Activated CD4-positive, alpha-beta T cell treated with anti-CD3 and anti-CD28 coated beads, Interleukin-2, amount 50 U/mL, for 1 hour (primary cell): Measurements from ENCODE around the gene ARMH2.
"Not testable (repeated sequence)": the region's sequence is repeated elsewhere in the genome, so short reads cannot be mapped to it uniquely, and the experiment has no call there.

Experiments
- DNase-seq: peaks from one replicate; pipeline ENCODE4 v3.0.0-alpha.2; 2020

Gene ARMH2

DNA sequence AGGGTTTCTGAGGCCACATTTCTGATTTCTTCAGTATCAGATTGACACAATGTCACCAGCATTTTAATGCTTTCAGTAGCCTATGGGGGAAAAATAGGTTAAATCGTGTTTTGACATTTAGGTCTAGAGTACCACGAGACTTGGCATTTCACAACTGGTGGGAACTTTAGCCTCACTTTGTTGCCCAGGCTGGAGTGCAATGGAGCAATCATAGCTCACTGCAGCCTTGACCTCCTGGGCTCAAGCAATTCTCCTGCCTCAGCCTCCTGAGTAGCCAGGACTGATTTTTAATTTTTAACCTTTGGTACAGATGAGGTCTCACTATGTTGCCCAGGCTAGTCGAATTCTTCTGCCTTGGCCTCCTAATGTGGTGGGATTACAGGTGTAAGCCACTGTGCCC is 11.0 kb upstream of the ARMH2 start:
- no peak for DNase-seq

DNA sequence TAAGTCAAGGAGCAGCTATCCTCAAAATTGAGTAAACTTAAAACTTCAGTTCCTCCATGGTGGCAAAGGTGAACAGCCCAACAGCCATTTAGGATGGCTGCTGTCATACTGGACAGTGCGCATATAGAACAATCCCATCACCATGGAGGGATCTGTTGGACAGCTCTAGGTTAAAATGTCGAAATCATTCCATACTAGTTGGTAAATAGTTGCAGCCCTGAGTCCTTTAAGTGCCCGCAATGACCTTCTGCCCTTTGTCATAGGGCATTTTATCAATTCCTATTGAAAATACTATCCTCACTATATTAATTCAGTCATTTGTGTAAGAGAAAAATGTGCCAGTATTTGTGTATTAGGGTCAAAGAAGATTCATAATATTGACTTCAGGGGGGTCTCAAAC is 8.9 kb upstream of the ARMH2 start:
- no peak for DNase-seq

DNA sequence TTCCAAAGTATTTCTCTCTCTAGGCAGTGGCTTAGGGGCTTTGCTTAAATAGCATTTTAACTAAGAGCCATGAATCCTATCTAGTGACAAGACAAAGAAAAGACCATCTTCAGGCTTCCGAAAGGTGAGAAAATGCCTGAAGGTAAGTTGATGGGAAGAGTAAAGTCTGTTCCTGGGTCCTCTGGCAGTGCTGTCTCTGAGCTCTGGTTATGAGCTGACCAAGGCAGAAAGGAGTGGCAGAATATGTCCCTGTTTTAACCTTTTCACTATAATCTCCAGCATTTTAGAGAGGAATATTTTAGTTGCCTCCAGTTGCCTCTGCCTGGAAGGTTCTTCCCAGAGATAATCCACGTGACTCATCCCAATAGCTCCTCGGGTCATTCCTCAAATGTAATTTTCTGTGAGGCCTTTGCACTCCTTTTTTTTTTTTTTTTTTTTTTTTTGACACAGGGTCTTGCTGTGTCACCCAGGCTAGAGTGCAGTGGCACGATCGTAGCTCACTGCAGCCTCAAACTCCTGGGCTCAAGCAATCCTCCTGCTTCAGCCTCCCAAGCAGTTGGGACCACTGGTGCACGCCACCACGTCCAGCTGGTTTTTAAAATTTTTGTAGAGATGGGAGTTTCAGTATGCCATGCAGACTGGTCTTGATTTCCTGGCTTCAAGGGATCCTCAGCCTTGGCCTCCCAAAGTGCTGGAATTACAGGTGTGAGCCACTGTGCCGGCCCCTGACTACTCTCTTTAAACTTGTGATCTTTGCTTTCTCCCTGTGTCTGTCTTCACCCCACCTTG is 3.7 kb upstream of the ARMH2 start:
- no peak for DNase-seq

GRCh38 chr6:24799541-24799915 is 811 bp upstream of the ARMH2 start:
- DNase-seq, result no peak

- DNase-seq, result no peak
Measured at GRCh38 chr6:24797596-24798216, 1.0 kb downstream of the ARMH2 start.

DNA sequence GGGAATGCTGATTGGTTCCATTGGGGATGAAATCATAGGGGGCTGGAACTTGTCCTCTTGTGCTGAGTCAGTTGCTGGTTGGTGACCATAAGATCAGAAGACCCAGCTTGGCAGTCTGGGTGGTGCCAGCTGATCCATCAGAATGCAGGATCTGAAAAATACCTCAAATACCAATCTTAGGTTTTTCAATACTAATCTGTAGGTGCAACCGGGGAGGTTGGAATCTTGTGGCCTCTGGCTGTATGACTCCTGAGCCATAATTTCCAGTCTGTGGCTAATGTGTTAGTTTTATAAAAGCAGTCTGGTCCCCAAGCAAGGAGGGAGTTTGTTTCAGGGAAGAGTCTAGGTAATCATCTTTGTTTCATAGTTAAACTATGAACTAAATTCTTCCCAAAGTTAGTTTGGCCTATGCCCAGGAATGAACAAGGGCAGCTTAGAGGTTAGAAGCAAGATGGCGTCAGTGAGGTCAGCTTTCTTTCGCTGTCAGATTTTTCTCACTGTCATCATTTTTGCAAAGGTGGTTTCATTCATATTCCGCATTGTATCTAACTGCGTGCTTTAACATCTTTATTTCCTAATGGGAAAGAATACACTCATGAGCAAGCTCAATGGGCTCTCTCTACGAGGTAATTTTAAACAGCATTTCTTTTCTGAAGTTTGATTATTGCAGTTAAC is 2.0 kb downstream of the ARMH2 start:
- no peak for DNase-seq

DNA sequence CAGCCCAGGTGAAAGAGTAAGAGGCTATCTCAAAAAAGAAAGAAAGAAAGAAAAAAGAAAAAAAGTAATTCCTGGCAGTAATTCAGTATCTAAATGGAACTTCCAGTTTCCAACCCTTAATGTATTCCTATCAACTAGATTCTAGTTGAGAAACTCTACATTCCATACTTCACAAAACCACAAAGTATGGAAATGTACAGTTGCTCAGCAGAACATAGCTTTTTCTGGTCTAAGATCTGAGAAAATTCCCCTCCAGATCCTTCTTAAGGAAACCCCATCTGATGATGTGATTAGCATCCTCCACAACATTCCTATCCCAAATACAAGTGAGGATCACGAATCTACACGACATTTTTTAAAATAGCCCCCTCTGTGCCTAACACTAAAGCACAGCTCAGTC is 3.6 kb downstream of the ARMH2 start:
- DNase-seq, result no peak

DNA sequence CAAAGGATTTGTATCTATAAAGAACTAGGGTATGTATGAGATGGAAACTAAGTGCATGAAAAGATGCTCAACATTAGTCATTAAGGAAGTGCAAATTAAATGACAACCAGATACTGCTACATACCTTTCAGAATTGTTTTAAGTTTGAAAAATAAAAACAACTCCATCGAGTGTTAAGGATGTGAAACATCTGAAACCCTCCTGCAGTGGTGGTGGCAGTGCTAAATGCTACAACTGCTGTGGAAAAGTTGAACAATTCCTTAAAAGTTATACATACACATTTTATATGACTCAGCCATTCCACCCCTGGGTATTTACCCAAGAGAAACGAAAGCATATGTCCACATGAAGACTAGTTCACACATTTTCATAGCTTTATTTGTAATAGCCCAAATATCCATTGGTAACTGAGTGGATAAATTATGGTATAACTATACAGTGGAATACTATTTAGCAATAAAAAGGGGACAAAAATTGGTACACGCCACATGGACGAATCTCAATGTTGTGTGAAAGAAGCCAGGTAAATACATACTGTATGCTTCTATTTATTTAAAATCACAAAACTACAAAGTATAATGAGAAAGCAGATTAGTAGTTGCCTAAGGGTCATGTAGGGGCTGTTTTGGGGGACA is 10.6 kb downstream of the ARMH2 start:
- no peak for DNase-seq

- no peak for DNase-seq
Measured at GRCh38 chr6:24780206-24780605, 18.5 kb downstream of the ARMH2 start.

- no peak for DNase-seq
Measured at GRCh38 chr6:24779416-24780016, 19.2 kb downstream of the ARMH2 start.

GRCh38 chr6:24778878-24779277 is 19.8 kb downstream of the ARMH2 start:
- DNase-seq, result no peak

DNA sequence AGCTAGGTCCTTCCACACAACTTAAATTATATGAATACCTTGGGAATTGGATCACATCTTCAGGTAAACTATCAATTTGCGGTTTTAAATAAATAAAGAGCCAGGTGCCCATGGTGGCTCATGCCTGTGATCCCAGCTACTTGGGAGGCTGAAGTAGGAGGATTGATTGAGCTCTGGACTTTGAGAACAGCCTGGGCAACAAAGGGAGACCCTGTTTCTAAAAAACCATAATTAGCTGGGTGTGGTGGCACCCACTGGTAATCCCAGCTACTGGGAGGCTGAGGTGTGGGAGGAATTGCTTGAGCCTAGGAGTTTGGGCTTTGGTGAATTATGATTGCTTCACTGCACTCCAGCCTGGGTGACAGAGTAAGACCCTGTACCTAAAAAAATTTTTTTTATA is 20.6 kb downstream of the ARMH2 start:
- DNase-seq, result no peak

DNA sequence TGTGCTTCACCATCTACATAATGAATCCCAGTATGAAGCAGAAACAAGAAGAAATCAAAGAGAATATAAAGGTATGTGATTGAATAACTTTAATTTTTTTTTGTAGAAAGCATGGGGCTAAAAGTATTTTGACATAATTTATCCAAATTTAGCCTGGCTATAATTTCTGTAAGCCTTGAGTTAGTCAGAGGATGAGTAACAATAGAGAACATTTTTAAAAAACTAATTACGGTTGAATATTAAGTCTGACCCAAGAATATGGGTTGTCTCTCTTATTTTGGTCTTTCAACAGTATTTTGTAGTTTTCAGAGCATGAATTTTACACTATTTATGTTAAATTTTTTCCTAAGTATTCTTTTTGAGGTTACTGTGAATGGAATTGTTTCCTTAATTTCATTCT is 21.5 kb downstream of the ARMH2 start:
- no peak for DNase-seq

DNA sequence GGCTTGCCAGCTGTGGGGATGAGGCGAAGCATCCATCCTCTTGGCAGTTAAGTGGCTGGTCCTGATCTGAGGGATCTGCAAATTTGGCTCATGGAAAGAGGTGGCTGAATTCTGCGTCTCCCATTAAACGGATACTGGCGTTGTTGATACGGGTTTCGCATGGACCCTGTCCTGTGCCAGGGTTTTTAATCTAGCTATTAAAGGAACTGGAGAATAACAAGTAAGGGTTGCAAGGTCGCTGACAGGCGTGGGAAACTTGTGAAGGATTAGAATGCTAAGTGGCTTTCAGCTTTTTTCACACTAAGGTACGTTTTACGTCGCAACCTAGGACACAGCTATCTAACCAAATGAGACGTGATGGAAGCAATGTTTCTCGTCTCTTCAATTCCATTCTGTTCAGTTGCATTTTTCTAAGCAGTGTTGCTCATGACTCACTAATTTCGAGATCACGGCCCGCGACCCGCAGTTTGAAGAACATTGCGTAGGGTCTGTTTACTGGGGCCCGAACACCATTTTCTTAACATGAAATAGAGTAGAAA is 23.1 kb downstream of the ARMH2 start:
- peak; percentile 18 for DNase-seq

DNA sequence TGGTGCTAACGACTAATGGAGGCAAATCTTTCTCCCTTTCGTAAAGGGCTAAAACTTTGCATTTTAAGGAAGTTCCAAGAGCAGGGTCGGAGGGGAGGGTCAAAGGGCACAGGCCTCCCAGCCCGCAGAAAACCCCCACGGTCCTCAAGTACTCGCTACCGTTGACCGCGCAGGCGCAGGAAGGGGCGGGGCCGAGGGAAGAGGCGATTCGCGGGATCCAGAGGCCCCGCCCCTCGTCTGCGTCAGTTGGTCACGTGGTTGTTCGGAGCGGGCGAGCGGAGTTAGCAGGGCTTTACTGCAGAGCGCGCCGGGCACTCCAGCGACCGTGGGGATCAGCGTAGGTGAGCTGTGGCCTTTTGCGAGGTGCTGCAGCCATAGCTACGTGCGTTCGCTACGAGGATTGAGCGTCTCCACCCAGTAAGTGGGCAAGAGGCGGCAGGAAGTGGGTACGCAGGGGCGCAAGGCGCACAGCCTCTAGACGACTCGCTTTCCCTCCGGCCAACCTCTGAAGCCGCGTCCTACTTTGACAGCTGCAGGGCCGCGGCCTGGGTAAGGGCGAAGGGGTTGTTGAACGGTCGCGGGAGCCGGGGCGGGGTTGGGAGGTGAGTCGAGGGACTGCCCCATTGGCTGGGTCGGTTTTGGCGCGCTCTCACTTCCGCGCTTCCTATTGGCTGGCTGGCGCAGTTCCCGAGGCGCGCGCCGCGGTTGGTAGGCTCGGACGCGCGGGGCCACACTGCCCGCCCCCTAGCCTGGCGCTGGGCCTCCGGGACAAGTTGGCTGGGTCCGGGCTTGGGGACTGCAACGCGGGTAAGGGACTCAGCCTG is 23.8 kb downstream of the ARMH2 start, which contains the start of gene GMNN:
GMNN (plus strand) TSS at position 242 of the 824 bp plus-strand sequence. CDS start 2,310 bp downstream, outside the sequence.
- peak; percentile 98 for DNase-seq

- DNase-seq, result no peak
Measured at GRCh38 chr6:24768361-24768760, 30.4 kb downstream of the ARMH2 start.

DNA sequence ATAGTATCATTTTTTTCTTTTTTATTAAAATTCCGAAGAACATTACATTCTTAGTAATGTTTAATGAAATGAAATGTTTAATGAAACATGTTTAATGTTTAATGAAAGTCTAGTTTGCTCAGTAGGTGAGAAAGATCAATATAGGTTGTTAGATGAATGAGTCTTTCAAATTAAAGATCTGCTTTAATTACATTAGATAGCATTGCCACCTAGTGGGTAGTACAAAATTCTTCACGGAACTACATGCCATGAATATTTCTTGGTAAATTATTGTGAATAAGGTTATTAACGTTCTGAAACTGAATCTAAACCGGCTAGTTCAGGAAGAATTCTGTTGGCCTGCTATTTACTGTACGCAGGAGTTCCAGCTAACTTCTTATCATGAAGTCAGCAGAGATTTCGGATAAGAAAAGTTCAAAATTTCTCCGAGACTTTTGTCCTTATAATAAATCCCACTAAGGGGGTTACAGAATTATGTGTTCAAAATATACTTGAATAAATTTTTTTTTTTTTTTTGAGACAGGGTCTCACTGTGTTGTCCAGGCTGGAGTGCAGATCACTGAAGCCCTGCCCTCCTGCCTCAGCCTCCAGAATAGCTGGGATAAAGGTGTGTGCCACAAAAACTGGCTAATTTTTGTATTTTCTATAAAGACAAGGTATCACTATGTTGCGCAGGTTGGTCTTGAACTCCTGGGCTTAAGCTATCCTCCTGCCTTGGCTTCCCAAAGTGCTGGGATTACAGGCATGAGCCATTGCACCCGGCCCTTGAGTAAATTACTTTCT is 31.8 kb downstream of the ARMH2 start:
- DNase-seq, result no peak

DNA sequence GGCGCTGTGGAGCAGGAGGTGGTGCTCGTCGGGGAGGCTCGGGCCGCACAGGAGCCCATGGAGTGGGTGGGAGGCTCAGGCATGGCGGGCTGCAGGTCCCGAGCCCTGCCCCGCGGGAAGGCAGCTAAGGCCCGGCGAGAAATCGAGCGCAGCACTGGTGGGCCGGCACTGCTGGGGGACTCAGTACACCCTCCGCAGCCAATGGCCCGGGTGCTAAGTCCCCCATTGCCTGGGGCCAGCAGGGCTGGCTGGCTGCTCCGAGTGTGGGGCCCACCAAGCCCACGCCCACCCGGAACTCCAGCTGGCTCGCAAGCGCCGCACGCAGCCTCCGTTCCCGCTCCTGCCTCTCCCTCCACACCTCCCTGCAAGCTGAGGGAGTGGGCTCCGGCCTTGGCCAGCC is 32.7 kb downstream of the ARMH2 start:
- DNase-seq, result not testable (repeated sequence)

- not testable (repeated sequence) for DNase-seq
Measured at GRCh38 chr6:24764833-24765828, 33.6 kb downstream of the ARMH2 start.

- no peak for DNase-seq
Measured at GRCh38 chr6:24763578-24763977, 35.1 kb downstream of the ARMH2 start.
